Osteoblast (primary cell): ENCODE results near the gene ZFYVE19. TPM values are rescaled to one million over a fixed set of nuclear protein-coding genes. Genes with fewer than 3 reads are reported as not detected.
A peak's percentile ranks its signal among the peaks of the same experiment; 100 is the strongest.

Experiments used
- DNase-seq: peaks from one replicate; pipeline ENCODE4 v3.0.0; 2011; ENCODE audit warnings: low spot score, mixed read lengths; ENCODE audit not compliant: insufficient read length; ENCODE audit errors: missing footprints
- H2AFZ ChIP-seq: 2 replicates; pipeline ENCODE4 v1.6.0; 2011; ENCODE audit warnings: mild to moderate bottlenecking, low read length
- H3K27ac ChIP-seq: 2 replicates; pipeline ENCODE4 v1.5.1; 2011; ENCODE audit warnings: mild to moderate bottlenecking, low read depth, low read length, moderate library complexity
- H3K27me3 ChIP-seq: 2 replicates; pipeline ENCODE4 v1.6.0; 2012; ENCODE audit warnings: mild to moderate bottlenecking, control low read depth, inconsistent platforms, low read length, moderate library complexity; ENCODE audit not compliant: insufficient read depth
- H3K36me3 ChIP-seq: 2 replicates; pipeline ENCODE4 v1.5.1; 2011; ENCODE audit warnings: mild to moderate bottlenecking, low read length, control low read depth, moderate library complexity; ENCODE audit not compliant: insufficient read depth
- H3K4me1 ChIP-seq: 2 replicates; pipeline ENCODE4 v1.5.1; 2011; ENCODE audit warnings: mild to moderate bottlenecking, low read length, control low read depth, moderate library complexity; ENCODE audit not compliant: insufficient read depth
- H3K4me2 ChIP-seq: 2 replicates; pipeline ENCODE4 v1.6.0; 2011; ENCODE audit warnings: mild to moderate bottlenecking, low read length; ENCODE audit not compliant: insufficient read depth
- H3K4me3 ChIP-seq: fragments of 200-600 bp; sonication (generic); 3 replicates; pipeline ENCODE4 v1.5.1; 2012; ENCODE audit warnings: mild to moderate bottlenecking, low read length, inconsistent platforms; ENCODE audit not compliant: insufficient read depth
- H3K79me2 ChIP-seq: 2 replicates; pipeline ENCODE4 v1.6.0; 2012; ENCODE audit warnings: mild to moderate bottlenecking, low read length, control low read depth, inconsistent platforms; ENCODE audit not compliant: insufficient read depth
- H3K9me3 ChIP-seq: 2 replicates; pipeline ENCODE4 v1.5.1; 2011; ENCODE audit warnings: low read depth, low read length, control low read depth
- H4K20me1 ChIP-seq: 2 replicates; pipeline ENCODE4 v1.6.0; 2012; ENCODE audit warnings: mild to moderate bottlenecking, low read length, control low read depth; ENCODE audit not compliant: insufficient read depth
- CTCF ChIP-seq: IDR thresholded peaks from 2 replicates; pipeline ENCODE4 v1.5.1; 2011; ENCODE audit warnings: mild to moderate bottlenecking, low read depth, low read length, moderate library complexity; ENCODE audit errors: extremely low read depth
- total RNA-seq: library from RNA; depleted of rRNA; stranded (reverse); fragments of >200 nt; gene quantifications from 2 replicates; pipeline ENCODE4 v1.2.3, GENCODE V29; 2012

Gene ZFYVE19
- total RNA-seq, 1 donor = 17.4 TPM

- Histone ChIP-seq H2AFZ (no peak overlapping the region), H3K9me3 (no peaks in the 10 kb centered on the region), H3K27me3 (no peaks in the 10 kb centered on the region), H3K27ac (no peak overlapping the region), H3K79me2 (no peaks in the 10 kb centered on the region), H4K20me1 (peaks cover 12% of the 10 kb centered on the region), H3K36me3 (peaks cover 14% of the 10 kb centered on the region), H3K4me1 (peaks cover 43% of the 10 kb centered on the region), H3K4me3 (no peak overlapping the region), H3K4me2 (no peak overlapping the region)
- peak; percentile 94 for DNase-seq
- TF ChIP-seq CTCF = no peak
Observed at GRCh38 chr15:40766906-40767837, 39.7 kb upstream of the ZFYVE19 start.

GRCh38 chr15:40767838-40768500 lies 38.9 kb upstream of the ZFYVE19 start:
- Histone ChIP-seq H3K4me1 (peaks cover 43% of the 10 kb centered on the region), H3K79me2 (no peaks in the 10 kb centered on the region), H3K27ac (no peak overlapping the region), H3K27me3 (no peaks in the 10 kb centered on the region), H3K4me2 (no peak overlapping the region), H3K4me3 (no peak overlapping the region), H3K9me3 (no peaks in the 10 kb centered on the region), H2AFZ (no peak overlapping the region), H3K36me3 (peaks cover 21% of the 10 kb centered on the region), H4K20me1 (peaks cover 16% of the 10 kb centered on the region)
- no peak for DNase-seq
- TF ChIP-seq CTCF = no peak

GRCh38 chr15:40768521-40769273 lies 38.2 kb upstream of the ZFYVE19 start:
- Histone ChIP-seq H3K4me1 (peaks cover 35% of the 10 kb centered on the region), H3K4me2 (no peak overlapping the region), H2AFZ (no peak overlapping the region)

More at GRCh38 chr15:40768521-40769273, 38.2 kb upstream of the ZFYVE19 start:
- no peak for TF ChIP-seq CTCF
- DNase-seq = no peak
- H3K9me3 ChIP-seq = no peaks in the 10 kb centered on the region
- H3K79me2 ChIP-seq = no peaks in the 10 kb centered on the region
- no peak overlapping the region for H3K4me3 ChIP-seq
- H4K20me1 ChIP-seq = peaks cover 16% of the 10 kb centered on the region
- no peak overlapping the region for H3K27ac ChIP-seq
- H3K27me3 ChIP-seq = no peaks in the 10 kb centered on the region
- peaks cover 28% of the 10 kb centered on the region for H3K36me3 ChIP-seq
